GM19240 (cell line): ENCODE measurements around the gene ACKR2.
"Not testable (repeated sequence)": the region's sequence is repeated elsewhere in the genome, so short reads cannot be mapped to it uniquely, and the experiment has no call there.

Experiments
- DNase-seq: peaks from one replicate; pipeline ENCODE4 v3.0.0; 2011; ENCODE audit warnings: low spot score; ENCODE audit not compliant: insufficient read length

Gene ACKR2

DNA sequence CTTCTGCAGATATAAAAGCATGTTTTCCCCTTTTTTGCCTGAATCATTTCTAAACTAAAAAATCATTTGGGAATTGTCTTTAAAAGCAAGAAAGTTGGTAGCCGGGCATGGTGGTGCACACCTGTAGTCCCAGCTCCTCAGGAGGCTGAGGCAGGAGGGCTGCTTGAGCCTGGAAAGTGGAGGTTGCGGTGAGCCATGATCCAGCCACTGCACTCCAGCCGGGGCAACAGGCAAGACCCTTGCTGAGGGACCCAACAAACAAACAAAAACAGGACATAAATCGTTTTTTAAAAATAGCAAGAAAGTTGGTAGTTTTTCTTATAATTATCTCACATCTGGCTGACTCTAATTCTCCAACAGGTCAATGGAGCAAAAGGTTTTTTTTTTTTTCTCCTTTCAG, 7.5 kb upstream of the ACKR2 start:
- no peak for DNase-seq

DNA sequence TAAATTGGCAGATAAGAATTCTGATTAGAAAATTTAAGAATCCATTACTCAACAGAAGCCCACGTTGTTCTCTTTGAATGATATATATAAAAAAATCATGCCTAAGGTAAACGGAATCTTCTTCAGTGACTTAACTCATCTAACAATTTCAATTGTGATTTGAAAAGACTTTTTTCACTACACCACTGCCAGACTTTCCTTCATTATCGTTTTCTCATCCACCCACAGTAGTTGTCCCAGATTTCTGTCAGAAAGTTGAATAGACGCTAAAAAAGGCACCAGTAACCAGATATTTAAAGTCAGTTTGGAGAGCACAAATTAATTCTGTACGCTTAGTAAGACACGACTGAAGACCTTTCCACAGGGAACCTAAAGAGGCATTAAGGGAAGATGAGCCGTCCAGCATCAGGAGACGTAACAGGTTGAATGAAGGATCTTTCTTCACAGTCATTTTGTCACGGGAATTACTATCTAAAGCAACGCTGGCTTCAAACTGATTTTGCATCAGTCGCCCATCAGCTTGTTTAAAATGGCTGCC, 6.3 kb upstream of the ACKR2 start:
- DNase-seq = no peak

DNA sequence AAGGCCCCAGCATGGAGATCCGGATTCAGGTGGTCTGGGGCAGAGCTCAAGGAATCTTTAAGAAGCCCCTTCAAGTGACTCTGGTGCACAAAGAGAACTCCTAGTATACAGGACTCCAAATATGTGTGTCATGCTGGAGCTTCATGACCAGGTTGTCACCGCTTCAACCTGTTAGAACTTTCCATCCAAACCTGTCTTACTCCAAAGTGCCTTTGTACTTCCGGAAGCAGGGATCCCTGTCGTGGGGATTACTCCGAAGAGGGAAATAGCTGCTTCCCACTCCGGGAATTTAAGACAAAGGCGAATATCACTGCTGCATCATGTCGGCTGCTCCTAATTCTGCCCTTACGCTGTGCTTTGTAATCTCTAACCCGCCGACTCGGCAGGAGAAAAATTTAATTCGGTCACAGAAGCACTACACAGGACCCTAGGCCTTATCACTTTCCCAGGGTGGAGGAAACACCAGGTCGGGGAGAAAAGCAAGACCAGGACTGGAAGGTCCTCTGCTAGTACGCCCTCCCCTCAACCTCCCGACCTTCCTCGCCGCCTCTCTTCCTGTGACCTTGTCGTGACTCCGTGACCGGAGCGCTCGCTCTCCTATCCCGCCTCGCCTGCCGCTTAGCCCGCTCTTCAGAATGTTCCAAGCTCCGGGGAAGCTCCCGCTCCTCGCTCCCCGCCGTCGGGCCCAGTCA, 5.7 kb upstream of the ACKR2 start:
- peak; percentile 8 for DNase-seq

DNA sequence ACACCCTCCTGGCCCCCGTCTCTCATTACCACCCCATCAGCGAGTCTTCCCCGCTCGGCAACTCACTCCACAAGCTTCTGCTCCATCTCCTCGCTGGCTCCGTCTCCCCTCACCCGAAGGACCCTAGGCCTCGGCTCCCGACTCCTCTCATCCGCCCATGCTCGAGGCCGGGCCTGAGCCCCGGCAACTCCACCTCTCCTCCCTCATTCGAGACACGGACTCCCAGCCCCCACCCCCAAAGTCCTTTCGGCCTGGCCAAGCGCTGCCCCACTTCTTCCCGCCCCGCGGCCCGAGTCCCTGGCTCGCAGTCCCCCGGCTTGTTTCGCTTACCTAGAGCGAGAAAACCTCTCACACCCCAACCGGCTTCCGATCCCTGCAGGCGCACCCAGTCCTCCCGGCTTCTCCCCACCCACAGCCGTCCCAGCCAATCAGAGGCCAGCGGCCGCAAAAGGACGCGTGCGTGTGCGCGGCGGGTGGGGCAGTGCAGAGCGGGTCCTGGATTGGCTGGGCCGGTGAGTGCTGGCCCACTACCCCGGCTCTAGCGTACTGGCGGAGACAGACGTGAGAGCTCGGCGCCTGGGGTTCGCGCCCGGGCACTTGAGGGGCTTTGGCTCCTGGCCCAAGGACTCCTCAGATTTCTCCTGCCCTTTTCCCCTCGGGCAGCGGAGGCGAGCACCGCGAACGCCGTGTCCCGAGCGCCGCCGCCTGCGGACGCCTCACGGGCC, 5.0 kb upstream of the ACKR2 start, which contains the start of gene HIGD1A:
Gene HIGD1A, minus strand, starts transcription at position 385 of the 725 bp plus-strand sequence. CDS start 10,237 bp downstream, outside the sequence.
- DNase-seq = peak; percentile 88

DNA sequence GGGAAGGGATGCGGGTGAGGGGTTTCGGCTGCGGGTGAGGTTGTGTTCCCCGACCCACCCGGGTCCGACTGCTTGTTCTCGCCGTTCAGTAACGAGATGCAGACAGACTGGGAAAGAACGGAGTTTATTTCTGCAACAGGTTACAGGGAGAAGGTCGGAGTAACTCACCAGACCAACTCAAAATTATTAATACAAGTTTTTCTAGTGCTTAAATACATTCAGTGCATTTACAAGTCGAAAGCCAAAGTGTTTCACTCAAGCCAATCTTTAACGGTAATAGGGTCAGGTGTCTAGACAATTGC, 4.5 kb upstream of the ACKR2 start:
- no peak for DNase-seq

DNA sequence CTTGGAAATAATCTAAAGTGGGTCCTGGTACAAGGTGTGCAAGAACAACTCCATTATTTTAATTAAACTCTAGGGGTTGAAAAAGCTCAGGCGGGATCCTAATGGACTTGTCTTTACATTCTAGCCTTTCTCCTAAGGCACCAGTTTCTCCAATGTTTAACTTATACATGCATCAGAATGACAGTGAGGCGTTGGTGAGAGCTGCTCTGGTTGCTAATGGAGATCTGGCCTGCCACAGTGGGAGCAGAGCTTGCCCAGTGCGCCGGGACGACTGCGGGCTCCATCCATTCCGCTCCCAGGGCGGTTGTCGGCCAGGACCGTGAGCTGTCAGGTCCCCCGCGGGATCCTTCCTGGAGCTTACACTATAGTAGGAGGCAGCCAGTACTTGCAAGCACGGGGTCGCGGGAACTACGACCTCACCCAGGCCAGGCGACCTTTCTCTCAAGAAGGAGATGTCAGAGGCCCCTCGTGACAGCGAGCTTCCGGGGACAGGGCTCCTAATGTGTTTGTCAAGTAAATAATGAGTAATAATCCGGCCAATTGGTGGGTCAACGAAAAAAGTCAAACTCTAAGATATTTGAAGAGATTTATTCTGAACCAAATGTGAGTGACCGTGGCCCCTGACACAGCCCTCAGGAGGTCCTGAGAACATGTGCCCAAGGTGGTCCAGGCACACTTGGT, 4.0 kb upstream of the ACKR2 start:
- no peak for DNase-seq

DNA sequence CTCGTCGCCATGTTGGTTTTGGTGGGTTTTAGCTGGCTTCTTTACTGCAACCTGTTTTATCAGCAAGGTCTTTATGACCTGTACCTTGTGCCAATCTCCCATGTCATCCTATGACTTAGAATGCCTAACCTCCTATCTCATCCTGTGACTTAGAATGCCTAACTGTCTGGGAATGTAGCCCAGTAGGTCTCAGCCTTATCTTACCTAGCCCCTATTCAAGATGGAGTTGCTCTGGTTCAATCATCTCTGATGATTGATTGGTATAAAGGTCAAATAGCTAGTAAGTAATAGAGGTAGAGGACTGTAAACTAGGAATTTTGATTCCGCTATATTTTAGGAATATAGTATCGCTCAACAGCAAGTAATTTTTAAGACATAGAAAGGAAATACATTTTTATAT, 1.3 kb upstream of the ACKR2 start:
- no peak for DNase-seq

DNA sequence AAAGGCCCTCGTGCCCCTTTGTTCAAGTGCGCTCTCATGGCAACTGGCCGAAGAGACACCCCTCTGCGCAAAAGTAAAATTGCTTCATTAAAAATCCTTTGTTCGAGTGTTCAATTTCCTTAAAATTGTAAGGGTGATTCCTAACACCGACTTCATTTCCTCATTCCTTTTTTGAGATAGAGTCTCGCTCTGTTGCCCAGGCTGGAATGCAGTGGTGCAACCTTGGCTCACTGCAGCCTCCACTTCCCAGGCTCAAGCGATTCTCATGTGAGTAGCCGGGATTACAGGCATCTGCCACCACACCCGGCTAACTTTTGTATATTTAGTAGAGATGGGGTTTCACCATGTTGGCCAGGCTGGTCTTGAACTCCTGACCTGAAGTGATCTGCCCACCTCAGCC, 1.5 kb downstream of the ACKR2 start:
- DNase-seq = not testable (repeated sequence)

DNA sequence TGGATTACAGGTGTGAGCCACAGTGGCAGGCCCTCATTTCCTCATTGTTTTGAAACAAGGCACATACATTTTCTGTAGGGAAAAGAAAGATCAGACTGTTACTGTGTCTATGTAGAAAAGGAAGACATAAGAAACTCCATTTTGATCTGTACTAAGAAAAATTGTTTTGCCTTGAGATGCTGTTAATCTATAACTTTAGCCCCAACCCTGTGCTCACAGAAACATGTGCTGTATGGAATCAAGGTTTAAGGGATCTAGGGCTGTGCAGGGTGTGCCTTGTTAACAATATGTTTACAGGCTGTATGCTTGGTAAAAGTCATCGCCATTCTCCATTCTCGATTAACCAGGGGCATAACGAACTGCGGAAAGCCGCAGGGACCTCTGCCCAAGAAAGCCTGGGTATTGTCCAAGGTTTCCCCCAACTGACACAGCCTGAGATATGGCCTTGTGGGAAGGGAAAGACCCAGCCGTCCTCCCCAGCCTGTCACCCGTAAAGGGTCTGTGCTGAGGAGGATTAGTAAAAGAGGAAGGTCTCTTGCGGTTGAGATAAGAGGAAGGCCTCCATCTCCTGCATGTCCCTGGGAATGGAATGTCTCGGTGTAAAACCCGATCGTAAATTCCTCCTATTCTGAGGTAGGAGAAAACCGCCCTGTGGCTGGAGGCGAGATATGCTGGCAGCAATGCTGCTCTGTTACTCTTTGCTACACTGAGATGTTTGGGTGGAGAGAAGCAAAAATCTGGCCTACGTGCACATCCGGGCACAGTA, 2.1 kb downstream of the ACKR2 start:
- not testable (repeated sequence) for DNase-seq

DNA sequence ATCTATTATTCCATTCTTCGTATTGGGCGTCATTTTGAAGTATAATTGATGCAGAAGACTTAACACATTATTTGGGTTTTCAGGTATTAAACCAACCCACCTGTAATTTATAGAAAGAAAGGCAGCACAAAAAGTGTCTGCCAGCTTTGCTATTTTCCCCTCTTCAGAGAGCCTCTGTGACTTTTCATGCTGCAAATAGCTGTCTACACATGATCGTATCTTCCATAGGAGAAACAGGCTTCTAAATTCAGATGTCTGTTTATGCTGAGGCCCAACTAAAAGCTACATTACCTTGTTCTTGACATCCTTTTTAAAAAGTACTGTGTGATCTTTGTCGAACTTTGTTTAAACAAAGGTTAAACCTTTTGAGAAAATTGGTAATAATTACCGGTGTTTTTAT, 5.0 kb downstream of the ACKR2 start:
- DNase-seq = no peak

DNA sequence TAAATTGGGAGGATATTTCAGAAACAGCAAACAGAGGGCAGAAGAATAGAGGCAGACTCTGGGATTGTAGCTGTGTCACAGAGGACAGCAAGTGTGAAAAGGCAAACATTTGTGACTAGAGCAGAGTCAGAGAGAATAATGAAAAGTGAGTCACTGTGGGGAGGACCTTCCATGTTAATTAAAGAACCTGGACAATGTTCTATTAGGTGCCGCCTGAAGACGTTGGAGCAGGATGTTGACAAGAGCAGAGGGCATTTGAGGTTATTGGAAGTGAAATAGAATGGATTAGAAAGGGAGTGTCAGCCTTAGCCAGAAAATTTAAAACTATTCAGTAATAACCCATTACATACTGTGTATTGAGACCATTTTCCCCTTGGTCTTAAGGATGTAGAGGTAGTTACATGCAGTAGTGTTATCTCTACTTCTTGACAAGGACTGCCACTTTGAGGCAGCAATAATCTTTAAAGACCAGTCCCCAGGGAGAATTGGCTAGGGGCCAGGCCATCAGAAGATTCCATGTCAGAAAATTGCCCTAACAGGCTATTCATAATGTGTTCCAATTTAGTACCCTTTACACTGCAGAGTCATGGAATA, 5.8 kb downstream of the ACKR2 start:
- no peak for DNase-seq

DNA sequence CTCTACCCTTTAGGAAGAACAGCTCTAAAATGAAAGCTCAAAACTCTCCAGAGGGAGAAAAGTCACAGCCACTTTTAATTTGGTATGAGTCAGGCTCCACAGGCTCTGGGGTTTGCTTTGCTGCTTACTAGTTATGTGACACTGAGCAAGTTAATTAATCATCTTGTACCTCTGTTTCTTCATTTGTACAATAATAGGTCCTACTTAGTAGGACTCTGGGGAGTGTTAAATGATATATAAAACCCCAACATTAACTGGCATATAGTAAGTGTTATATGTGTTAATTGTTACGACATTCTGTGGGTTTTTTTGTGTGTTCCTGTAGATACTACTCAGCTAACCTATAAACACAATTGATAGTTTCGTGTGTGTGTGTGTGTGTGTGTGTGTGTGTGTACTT, 6.6 kb downstream of the ACKR2 start:
- DNase-seq = no peak

DNA sequence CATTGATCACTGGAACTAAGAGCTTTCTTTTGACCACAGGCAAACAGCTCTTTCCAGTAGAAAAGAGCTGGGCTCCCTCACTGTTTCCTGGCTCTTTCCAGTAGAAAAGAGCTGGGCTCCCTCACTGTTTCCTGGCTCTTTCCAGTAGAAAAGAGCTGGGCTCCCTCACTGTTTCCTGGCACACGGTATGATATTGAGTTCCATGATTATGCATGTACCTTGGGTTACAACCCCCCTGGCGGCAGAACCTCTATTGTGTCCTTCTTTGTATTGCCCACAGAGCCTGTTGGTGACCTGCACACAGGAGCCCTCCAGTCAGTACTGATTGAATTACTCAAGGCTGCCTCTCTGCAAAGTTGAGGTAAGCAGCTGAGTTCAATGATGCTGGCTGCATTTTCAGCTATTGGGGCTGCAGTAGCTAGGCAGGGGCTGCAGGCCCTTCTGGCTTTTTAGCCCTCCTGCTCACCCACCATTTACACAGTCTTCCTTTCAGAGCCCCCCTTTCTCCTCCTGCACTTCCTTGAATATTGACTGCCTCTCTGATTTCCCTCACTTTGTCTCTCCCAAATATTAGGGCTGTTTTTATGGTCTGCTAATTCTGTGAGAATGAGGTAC, 10.2 kb downstream of the ACKR2 start:
- no peak for DNase-seq

DNA sequence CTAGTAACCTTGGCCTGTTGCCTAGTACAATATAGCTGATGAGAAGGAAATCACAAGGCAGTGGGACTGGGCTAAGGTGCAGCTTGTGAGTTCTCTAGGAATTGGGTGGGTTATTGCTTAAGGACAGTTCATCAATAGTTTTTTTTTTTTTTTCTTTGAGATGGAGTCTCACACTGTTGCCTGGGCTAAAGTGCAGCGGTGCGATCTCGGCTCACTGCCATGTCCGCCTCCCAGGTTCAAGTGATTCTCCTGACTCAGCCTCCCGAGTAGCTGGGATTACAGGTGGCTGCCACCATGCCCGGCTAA, 11.5 kb downstream of the ACKR2 start:
- DNase-seq = no peak

DNA sequence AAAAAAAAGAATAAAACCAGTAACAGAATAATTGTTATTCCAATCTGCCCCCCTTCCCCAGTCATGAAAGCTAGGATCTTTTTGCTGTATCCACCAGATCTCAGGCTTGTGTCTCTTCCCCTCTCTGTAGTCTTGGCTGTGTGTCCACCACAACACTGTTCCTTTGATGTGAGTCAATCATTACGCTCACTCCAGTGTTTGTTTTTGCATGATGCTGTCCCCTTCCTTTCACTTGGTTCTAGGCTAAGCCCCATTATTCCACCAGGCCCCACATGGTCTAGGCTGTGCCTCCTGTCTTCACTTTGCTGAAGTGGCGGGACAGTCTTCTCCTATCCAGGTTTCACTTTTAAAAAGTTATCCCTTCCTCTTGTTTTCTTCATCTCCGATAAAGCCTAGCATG, 13.6 kb downstream of the ACKR2 start:
- no peak for DNase-seq

DNA sequence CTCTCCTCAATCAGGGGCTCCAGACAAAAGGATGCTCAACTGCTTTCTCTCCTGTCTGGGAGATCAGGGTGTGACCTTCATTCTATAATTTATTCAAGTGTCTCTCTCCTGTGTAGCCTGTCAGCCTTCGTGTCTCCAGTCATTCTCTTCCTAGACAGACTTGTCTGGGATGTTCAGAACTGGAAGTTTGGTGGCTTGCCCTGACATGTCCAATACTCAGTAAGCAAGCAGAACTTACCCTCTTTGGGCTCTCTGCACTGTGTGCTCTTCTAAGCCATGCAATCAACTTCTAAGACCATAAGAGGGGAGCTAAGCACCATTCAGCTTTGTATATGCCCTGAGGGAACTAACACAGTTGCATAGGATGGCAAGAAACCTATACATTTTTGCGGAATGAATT, 14.1 kb downstream of the ACKR2 start:
- no peak for DNase-seq

DNA sequence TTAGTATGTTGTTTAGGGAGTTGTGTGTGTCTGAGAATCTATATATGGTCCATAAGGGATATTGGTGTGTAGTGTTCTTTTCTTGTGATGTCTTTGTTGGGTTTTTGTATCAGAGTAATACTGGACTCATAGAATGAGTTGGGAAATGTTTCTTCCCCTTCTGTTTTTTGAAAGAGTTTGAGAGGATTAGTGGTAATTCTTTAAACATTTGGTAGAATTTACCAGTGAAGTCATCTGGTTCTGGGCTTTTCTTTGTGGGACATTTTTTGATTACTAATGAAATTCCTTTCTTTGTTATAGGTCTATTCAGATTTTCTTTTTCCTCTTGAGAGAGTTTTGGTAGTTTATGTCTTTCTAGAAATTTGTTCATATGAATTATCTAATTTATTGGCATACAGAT, 16.9 kb downstream of the ACKR2 start:
- no peak for DNase-seq

DNA sequence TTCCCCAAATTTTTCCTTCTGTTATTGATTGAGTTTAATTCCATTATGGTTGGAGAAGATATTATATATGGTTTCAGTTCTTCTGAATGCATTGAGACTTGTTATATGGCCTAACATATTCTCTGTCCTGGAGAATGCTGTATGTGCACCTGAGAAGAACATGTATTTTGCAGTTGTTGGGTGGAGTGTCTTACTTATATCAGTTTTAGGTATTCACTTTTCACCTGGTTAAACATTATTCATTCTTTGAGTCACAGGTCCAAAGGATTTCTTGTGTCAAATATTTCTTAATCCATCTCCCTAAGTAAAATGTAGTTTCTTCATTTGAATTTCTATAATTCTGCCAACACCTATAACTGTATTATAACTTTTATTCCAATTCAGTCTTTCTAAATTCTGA, 17.8 kb downstream of the ACKR2 start:
- no peak for DNase-seq

DNA sequence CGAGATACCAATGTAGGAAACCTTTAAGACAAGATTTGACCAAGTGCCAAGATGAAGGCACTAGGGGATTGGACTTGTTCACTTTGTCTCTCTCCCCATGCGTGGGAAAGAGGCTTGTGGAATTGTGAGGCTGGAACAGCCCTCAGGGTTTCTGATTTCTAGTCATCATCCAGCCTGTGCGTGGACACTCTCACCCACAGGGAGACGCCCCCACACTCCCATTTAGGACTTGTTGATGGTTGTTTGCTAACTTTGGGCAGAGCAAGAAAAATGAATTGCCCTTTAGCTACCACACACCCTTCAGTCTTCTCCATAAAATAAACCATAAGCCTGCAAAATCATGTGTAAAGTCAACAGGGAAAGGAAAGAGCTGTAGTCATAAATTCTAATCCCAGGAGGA, 18.4 kb downstream of the ACKR2 start:
- no peak for DNase-seq

DNA sequence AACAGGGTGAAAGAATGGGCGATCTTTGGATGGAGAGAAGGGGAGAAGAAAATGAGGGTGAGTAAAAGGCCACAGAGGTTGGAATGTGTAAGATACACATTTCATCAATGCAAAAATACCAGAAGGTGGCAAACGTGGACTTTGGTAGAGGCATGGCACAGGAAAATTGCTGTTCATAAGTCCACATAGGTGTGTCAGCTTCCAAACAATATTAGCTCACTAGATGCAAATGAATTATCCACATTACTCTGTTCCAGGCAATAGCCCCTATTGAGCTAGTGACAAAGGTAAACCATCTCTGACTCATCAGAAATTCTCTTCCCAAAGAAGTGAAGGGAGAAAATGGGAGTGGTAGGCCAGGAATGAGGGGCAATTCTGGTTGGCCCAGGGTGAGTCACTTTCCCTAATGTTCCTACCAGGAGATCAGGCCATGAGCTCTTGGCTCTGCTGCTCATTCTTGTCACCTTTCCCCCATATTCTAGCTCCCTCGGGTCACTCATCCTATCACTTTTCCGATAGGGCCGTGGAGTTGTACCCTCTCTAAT, 19.9 kb downstream of the ACKR2 start:
- DNase-seq = no peak
